GM12891 (cell line): ENCODE results near the gene MATN3.

Source experiments
- POLR2A ChIP-seq: IDR thresholded peaks from 2 replicates; pipeline ENCODE4 v1.6.1; 2011; ENCODE audit warnings: low read depth, low read length, control low read depth
- POLR2AphosphoS5 ChIP-seq: IDR thresholded peaks from 2 replicates; pipeline ENCODE4 v1.6.1; 2011; ENCODE audit warnings: low read depth, low read length, control low read depth

DNA sequence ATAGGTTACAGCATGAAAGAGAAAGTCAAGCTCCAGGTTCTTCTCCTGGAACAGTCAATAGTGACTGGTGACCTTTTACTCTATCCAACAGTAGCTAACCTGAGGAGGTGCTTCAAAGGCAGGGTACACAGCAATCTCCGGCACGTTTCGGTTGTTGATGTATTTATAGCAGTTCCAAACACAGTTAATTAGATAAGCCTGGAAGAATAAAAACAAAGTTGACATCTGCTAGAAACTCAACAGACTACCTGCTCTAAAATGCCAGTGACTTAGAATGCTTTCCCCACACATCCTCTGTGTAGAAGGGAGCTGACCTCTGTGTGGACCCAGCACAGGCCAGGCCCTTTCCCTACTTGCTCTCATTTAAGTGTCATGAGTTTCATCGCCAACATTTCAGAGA, 21.8 kb upstream of the MATN3 start:
- no peak for TF ChIP-seq POLR2A
- TF ChIP-seq POLR2AphosphoS5 = no peak
